GM18505 (cell line): ENCODE results near the gene NOC2L.
"Not testable (repeated sequence)": the region's sequence is repeated elsewhere in the genome, so short reads cannot be mapped to it uniquely, and the experiment has no call there.

ENCODE experiments used
- ATAC-seq: cut with Tn5 transposase; IDR thresholded peaks from one replicate; pipeline ENCODE4 v1.9.1; 2021; ENCODE audit not compliant: unreplicated experiment
- POLR2A ChIP-seq: IDR thresholded peaks from 4 replicates; pipeline ENCODE4 v1.6.1; 2011; ENCODE audit warnings: borderline replicate concordance; ENCODE audit not compliant: insufficient read depth, insufficient read length; ENCODE audit errors: extremely low read depth

The NOC2L gene

DNA sequence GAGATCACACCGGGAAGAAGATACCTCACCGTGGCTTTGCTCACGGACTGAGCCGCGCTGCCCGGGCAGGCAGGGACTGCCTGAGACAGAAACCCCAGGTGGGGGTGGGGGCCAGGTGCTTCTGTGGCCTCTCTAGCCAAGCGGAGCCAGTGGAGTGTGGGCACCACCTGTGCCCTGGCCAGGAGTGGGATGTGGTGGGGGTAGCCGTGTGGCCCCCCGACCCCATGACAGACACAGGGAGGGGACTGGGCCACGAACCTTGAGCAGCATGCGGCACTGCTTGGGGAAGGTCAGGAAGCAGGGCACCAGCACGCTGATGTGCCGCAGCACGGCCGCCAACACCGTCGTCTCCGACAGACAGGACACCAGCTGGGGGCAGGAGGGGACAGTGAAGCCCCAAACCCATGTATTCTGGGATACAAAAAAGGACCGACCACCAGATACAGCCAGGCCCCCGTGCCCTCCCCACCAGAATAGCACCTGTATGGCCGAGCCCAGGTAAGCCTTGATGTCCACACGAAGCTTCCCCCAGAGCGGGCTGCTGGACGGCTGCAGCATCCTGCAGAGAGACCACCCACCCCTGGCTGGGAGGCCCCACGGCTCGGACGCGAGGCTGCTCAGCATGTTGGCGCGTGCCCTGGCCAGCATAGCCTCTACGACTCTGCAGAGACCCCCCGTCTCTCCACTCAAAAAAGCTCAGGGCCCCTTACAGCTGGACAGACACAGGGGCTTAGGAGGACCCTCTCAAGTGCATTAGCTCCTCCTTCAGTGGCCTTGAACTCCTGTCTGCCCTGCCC is 5.3 kb downstream of the NOC2L start:
- ATAC-seq: no peak
- no peak for TF ChIP-seq POLR2A

DNA sequence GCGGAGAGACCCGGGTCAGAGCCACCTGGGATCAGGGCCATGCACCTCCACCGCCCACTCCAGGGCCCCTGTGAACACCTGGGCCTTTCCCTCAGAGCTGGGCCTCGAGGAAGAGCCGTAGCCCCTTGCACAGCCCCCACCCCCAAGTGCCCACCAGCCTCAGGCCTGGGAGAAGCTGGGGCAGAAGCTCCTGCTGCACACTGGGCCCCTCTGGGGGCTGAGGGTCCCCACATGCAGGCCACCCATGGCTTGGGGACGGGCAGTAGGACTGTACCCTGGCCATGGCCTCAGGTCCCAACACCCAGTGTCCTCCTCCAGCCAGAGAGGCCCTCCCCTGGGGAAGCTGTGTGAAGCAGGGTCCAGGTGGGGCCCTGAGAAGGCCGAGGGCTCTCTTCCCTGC is 6.5 kb downstream of the NOC2L start:
- TF ChIP-seq POLR2A: no peak
- ATAC-seq: no peak

DNA sequence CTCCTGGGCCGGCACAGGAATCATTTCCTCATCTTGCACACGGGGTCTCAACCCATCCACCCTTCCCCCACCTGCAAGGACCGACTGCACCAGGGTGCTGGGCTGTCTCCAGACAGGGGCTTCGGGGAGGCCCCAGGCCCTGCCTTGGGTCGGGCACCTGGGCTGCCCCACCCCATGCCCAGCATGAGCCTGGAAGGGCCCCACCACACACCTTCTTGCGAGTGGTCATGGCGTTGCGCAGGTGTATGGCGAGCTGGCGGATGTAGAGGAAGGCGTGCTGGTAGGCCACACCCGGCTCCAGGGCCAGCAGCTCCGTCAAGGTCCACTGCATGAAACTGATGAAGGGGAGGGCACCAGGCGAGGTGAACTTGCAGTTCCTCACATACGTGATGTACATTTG is 6.9 kb downstream of the NOC2L start:
- ATAC-seq: no peak

DNA sequence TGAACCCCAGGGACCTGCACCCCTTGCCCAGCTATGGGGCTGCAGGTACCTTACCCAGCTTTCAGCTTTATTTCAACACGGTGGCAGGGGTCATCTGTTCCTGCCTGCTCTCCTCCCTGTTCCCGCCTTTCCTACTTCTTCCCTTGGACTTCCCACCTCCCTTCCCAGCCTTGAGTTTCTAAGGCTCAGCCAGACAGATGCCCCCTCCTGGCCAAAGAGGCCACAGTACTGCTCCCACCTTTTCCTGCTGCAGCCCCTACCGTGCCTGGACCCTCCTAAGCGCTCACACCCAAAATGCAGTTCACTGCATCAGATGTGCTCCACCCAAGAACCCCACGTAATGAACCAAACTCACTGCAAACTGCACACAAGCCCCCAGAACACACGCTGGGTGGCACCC is 7.7 kb downstream of the NOC2L start:
- no peak for TF ChIP-seq POLR2A

More for the DNA sequence above, 6.9 kb downstream of the NOC2L start:
- no peak for TF ChIP-seq POLR2A

DNA sequence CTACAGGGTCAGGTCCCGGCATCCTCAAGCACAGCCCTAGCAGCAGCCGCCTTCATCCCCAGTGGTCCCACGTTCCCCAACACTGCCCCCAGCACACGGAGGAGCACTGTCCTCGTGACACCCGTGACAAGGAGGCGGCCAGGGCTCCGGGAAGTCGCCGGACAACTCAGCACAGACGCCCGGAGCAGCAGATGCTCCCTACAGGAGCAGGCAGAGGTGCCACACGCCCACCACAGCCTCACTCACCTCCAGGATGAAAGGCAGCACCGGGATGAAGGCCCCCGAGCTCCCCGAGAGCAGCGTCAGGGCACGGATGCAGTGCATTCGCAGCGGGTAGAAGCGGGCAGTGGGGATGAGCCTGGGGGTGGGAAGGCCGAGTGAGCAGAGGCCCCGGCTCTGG is 8.2 kb downstream of the NOC2L start:
- no peak for TF ChIP-seq POLR2A
- no peak for ATAC-seq

More for the DNA sequence above, 7.7 kb downstream of the NOC2L start:
- no peak for ATAC-seq

DNA sequence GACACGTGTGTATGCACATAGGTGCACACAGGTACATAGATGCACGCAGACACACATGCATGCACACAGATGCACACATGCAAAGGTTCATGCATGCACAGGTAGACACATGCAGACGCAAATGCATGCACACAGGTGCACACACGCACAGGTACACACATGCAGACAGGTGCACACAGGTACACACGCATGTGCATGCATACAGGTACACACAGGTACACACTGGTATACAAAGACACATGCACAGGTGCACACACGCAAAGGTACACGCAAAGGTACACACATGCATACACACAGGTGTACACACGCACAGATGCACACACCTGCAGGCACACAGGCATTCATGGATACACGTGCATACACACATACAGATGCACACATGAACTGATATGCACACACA is 8.8 kb downstream of the NOC2L start:
- TF ChIP-seq POLR2A: no peak
- ATAC-seq: no peak

DNA sequence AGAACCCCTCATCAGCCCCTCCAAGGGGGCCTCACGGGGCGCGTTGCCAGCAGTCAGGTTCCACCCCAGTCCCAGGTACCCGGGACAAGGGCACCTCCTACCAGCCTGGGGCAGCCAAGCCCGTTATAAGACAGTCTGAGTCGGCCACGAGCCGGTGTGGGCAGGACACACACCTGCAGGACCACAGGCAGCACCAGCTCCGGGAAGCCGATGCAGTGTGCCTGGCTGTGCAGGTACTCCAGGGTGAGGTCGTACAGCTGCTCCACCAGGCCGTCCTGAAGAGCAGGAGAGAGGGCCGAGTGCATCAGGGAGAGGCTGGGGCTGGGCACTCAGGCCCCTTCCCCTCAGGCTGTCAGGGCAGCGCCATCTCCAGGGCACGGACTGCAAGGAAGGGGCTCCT is 11.1 kb downstream of the NOC2L start:
- no peak for TF ChIP-seq POLR2A
- ATAC-seq: no peak

DNA sequence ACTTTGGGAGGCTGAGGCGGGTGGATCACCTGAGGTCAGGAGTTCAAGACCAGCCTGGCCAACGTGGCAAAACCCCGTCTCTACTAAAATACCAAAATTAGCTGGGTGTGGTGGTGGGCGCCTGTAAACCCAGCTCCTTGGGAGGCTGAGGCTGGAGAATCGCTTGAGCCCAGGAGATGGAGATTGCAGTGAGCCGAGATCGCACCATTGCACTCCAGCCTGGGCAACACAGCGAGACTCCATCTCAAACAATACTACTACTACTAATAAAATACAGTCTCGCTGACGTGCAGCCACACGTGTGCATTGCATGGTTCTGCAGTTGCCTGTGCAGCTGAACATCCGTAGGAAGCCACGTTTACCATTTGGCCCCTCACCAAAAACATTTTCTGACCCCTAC is 12.2 kb downstream of the NOC2L start:
- ATAC-seq: not testable (repeated sequence)

DNA sequence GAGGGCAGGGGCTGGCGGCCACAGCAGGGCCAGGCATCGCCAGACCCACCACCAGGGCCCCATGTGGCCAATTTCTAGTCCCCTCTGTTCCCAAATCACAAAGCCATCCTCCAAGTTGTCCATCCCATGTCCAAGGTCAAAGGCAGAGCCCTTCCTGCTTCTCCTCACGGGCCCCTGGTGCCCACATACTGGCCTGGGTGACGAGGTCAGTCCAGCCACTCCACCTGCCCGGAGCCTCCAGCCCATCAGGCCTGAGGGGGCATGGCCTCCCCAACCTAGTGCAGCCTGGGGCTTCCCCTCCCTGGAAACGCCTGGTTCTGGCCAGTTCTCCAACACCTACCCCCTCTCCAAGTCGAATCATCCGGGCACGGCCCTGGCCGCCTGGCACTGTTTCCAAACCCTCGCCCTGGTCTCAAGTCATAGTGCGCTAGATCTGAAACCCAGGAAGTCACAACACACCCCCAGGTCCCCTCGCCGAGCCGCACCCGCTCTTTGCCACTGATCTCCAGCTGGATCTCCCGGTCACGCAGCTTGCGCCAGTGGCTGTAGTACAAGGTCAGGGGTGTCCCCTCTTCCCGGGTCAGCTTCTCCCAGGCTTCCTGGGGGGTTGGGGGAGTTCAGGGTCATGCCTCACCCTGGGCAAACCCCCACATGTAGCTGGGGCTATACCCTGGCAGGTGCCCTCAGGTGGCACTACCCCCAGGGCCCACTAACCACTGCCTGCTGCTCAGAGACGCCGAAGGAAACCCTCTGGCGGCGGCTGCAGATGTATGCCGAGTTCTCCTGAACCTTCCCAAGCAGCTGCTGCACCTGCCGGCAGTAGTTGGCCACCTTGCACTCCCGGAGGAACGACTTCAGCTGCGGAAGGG is 13.1 kb downstream of the NOC2L start:
- no peak for TF ChIP-seq POLR2A
- ATAC-seq: no peak

DNA sequence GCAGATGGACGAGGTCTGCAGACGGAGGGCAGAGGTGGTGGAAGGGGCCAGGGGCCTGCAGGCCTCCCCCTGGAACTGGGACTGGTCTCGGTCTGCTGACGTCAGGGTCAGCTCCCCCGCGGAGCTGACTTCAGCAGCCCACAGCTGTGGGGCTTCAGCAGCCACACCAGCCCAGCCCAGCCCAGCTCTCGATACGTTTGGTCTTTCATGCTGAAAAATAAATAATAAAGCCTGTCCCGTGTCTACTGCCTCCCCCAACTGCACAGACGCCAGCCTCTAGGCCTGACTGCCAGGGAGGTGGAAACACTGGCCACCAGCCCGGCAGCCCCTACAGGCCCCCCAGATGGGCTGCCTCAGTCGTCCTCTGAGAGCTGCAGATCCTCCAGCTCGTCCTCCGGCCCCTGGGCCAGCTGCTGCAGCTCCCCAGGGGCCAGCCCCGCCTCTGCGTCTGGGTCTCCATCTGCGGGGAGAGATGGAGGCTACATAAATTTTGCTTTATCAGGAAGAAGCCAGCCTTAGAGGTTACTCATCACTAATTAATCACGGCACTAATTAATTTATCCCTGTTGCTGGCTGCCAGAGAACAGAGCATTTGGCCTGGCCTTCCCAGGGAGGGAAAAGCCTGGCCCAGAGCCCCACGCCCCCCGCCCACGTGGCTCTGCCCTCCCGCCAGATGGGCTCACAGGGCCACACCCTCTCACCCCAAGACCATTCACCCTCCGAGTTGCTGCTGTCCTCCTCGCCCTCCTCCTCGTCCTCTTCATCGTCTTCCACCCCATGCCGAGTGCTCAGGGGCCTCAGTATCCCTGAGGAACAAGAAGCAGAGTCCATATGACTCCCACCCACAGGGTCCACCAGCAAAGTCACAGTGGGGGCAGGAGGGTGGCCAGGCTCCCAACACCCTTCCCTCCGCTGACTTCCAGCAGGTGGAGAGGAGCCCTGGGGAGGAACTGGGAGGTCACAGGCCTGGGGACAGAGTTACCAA is 14.4 kb downstream of the NOC2L start:
- no peak for TF ChIP-seq POLR2A
- ATAC-seq: no peak

DNA sequence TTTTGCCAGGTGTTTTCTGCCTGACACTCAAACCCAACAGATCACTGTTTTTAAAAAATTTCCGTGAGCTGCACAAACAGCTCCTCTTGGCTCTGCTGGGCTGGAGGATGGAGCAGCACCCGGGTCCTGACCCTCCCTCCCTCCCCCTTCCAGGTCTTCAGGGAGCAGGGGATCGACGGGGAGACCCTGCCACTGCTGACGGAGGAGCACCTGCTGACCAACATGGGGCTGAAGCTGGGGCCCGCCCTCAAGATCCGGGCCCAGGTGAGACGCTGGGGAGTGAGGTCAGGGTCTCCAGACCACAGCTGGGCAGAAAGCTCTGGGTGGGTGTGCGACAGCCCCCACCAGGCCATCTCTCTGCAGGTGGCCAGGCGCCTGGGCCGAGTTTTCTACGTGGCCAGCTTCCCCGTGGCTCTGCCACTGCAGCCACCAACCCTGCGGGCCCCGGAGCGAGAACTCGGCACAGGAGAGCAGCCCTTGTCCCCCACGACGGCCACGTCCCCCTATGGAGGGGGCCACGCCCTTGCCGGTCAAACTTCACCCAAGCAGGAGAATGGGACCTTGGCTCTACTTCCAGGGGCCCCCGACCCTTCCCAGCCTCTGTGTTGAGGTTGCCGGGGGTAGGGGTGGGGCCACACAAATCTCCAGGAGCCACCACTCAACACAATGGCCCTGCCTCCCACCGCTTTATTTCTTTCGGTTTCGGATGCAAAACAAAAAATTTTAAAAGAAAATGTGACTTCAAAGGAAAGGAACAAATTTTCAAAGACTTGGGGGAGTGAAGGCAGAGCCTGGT is 15.3 kb downstream of the NOC2L start:
- TF ChIP-seq POLR2A: no peak
- no peak for ATAC-seq

DNA sequence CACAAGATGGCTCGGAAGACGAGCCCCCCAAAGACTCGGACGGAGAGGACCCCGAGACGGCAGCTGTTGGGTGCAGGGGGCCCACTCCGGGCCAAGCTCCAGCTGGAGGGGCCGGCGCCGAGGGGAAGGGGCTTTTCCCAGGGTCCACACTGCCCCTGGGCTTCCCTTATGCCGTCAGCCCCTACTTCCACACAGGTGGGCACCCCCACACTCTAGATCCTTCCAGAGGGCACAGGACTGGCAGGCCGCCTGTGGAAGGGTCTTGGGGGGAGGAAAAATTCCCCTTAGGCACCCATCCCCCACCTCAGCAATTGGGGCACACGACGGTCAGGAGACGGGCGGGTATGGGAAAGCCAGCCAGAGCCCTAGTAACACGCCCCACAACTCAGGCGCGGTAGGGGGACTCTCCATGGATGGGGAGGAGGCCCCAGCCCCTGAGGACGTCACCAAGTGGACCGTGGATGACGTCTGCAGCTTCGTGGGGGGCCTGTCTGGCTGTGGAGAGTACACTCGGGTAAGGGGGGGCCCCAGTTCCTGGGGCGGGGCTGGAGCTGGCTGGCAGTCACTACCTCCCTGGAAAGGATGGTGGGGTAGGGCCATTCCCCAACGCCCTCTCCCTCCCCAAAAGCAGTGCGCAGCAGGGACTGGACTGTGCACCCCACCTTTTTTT is 16.1 kb downstream of the NOC2L start:
- no peak for ATAC-seq
- TF ChIP-seq POLR2A: no peak
